Mononuclear cell (primary cell): Measurements from ENCODE around the gene FAM78B. TPM values are rescaled to one million over a fixed set of nuclear protein-coding genes. Genes with fewer than 3 reads are reported as not detected.
A peak's percentile ranks its signal among the peaks of the same experiment; 100 is the strongest.

ENCODE experiments used
- H3K27me3 ChIP-seq: 2 replicates; pipeline ENCODE4 v1.6.0; 2011; ENCODE audit warnings: low read length, control low read depth; ENCODE audit not compliant: insufficient read depth
- H3K4me1 ChIP-seq: 2 replicates; pipeline ENCODE4 v1.5.1; 2011; ENCODE audit warnings: mild to moderate bottlenecking, low read length, control low read depth; ENCODE audit not compliant: insufficient read depth
- H3K4me3 ChIP-seq: 2 replicates; pipeline ENCODE4 v1.5.1; 2011; ENCODE audit warnings: mild to moderate bottlenecking, low read length, moderate library complexity
- H3K9me3 ChIP-seq: 2 replicates; pipeline ENCODE4 v1.5.1; 2011; ENCODE audit warnings: low read depth, mild to moderate bottlenecking, control low read depth, low read length
- total RNA-seq: library from RNA; depleted of rRNA; stranded (reverse); fragments of >200 nt; gene quantifications from one replicate; pipeline ENCODE4 v1.2.3, GENCODE V29; 2012

FAM78B gene
- total RNA-seq, 1 donor = 0.10 TPM

GRCh38 chr1:166170726-166171125, 3.9 kb upstream of the FAM78B start:
- peaks cover 32% of the 10 kb centered on the region for H3K27me3 ChIP-seq
- no peak overlapping the region for H3K4me3 ChIP-seq
- no peaks in the 10 kb centered on the region for H3K9me3 ChIP-seq
- H3K4me1 ChIP-seq = no peaks in the 10 kb centered on the region

DNA sequence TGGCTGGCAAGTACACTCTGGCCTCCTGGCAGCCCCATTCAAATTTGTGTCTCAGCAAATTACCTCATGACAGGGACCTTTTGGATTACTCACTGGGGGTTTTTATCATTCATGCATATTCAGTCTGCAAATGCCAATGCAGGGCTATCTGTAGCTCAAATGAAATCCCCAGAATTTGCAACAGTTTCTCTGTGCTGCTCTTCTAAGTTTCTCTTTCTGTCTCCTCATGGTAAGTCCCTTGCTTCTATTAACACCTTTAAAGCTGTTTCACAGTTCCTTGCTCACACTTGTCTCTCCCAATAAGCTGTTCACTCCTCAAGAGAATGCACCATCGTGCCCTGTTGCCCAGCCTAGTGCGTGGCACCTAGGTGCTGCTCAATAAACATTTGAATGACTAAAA, 3.3 kb upstream of the FAM78B start:
- no peaks in the 10 kb centered on the region for H3K4me1 ChIP-seq

GRCh38 chr1:166169182-166169581, 2.4 kb upstream of the FAM78B start:
- Histone ChIP-seq H3K27me3 (peaks cover 47% of the 10 kb centered on the region), H3K4me1 (no peaks in the 10 kb centered on the region), H3K4me3 (no peak overlapping the region), H3K9me3 (no peaks in the 10 kb centered on the region)

More for the DNA sequence above, 3.3 kb upstream of the FAM78B start:
- Histone ChIP-seq H3K4me3 (no peak overlapping the region), H3K27me3 (peaks cover 38% of the 10 kb centered on the region), H3K9me3 (no peaks in the 10 kb centered on the region)

DNA sequence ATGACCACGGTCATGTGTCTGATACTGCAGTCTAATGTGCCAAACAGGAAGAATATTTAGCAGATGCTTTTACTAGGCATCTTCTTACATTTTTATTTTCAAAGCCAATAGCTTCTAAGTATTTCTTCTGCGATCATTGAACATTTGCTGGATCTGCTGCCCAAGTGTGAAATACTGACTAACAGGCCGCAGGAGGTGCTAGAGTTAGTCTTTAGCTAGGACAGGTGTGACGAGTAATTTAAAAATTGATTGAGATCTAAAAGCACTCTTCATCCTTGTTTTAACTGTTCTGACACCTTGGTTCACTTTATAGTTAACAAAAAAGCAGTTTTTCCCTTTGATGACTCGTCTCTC, 748 bp upstream of the FAM78B start:
- peaks cover 63% of the 10 kb centered on the region for H3K27me3 ChIP-seq
- no peaks in the 10 kb centered on the region for H3K4me1 ChIP-seq
- no peaks in the 10 kb centered on the region for H3K9me3 ChIP-seq
- no peak overlapping the region for H3K4me3 ChIP-seq

DNA sequence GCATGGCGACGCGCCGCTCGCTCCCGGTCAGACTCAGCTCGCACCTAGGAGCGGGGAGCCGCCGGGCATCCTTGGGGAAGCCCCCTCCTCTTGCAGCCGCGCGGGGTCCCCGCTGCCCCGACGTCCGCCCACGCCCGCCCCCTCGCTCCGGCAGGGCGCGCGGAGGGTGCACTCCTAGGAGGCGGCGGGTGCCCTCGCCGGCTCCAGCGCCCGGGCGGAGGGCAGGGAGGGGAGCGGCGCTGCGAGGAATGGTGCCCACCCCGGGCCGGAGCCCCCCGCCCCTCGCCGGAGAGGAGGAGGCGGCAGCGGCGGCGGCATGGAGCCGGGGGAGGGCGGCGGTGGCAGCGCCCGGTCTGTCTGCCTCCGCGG, 488 bp downstream of the FAM78B start:
- Histone ChIP-seq H3K9me3 (no peaks in the 10 kb centered on the region), H3K4me1 (no peaks in the 10 kb centered on the region), H3K4me3 (peak overlapping the region; percentile 10), H3K27me3 (peaks cover 67% of the 10 kb centered on the region)

DNA sequence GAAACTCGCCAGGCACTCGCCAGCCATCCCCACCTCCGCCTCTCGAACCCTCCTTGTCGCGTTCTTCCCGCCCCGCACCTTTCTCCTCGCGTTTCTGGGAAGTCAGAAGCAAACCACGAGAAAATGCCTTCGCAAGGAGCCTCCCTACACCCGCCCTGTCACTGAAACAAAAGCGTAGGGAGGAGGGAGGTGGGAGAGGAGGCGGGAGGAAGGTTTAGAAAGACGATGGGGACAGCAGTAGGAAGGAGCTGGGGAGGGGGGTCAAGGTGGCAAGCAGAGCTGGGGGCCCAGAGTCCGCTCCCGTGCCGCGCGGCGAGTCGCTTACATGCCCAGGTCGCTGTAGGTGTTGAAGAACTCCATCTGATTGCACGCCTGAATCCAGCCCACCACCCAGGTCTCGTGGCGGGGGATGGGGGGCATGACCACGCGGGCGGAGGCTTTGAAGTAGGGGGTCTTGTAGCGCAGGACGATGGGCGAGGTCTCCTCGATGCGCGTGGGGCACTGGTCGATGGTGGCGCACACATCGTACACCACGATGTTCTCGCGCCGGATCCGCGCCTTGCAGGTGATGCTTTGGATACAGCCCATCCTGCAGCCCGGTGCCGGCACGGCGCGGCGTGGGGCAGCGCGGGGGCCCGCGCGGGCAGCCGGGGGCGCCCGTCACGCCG, 1.0 kb downstream of the FAM78B start:
- H3K9me3 ChIP-seq = no peaks in the 10 kb centered on the region
- no peak overlapping the region for H3K4me3 ChIP-seq
- no peaks in the 10 kb centered on the region for H3K4me1 ChIP-seq
- H3K27me3 ChIP-seq = peaks cover 68% of the 10 kb centered on the region

GRCh38 chr1:166164995-166165660, 1.7 kb downstream of the FAM78B start:
- Histone ChIP-seq H3K9me3 (no peaks in the 10 kb centered on the region), H3K27me3 (peaks cover 69% of the 10 kb centered on the region), H3K4me3 (no peak overlapping the region), H3K4me1 (no peaks in the 10 kb centered on the region)

GRCh38 chr1:166164646-166164994, 2.2 kb downstream of the FAM78B start:
- H3K9me3 ChIP-seq = no peaks in the 10 kb centered on the region
- no peak overlapping the region for H3K4me3 ChIP-seq
- H3K27me3 ChIP-seq = peaks cover 64% of the 10 kb centered on the region
- H3K4me1 ChIP-seq = no peaks in the 10 kb centered on the region

- Histone ChIP-seq H3K9me3 (no peaks in the 10 kb centered on the region), H3K4me3 (no peak overlapping the region), H3K4me1 (no peaks in the 10 kb centered on the region), H3K27me3 (peaks cover 28% of the 10 kb centered on the region)
Observed at GRCh38 chr1:166159656-166160055, 7.1 kb downstream of the FAM78B start.

- Histone ChIP-seq H3K27me3 (peaks cover 3% of the 10 kb centered on the region), H3K4me3 (no peak overlapping the region), H3K9me3 (no peaks in the 10 kb centered on the region), H3K4me1 (no peaks in the 10 kb centered on the region)
Observed at GRCh38 chr1:166156674-166157073, 10.1 kb downstream of the FAM78B start.

DNA sequence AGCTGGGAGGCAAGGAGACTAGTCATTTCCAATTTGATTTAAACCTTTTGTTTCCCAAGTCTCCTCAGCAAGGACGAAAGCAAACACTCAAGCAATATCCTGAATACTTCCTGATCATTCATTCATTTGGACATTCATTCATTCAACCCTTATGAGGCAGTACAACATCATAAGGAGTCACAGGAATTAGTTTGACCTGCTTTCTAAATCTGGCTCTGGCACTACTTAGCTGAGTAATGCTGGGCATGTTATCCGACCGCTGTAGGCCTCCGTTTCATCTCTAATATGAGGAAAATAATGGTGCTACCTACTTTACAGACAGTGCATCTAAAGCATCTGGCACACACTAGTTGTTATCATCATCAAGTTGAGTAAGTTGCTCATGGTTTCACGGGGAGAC, 11.7 kb downstream of the FAM78B start:
- Histone ChIP-seq H3K4me1 (no peaks in the 10 kb centered on the region), H3K27me3 (no peaks in the 10 kb centered on the region), H3K9me3 (no peaks in the 10 kb centered on the region), H3K4me3 (no peak overlapping the region)

GRCh38 chr1:166153525-166154314, 13.1 kb downstream of the FAM78B start:
- H3K4me3 ChIP-seq = no peak overlapping the region
- no peaks in the 10 kb centered on the region for H3K27me3 ChIP-seq
- no peaks in the 10 kb centered on the region for H3K4me1 ChIP-seq
- no peaks in the 10 kb centered on the region for H3K9me3 ChIP-seq

GRCh38 chr1:166152978-166153377, 13.8 kb downstream of the FAM78B start:
- Histone ChIP-seq H3K4me1 (no peaks in the 10 kb centered on the region), H3K4me3 (no peak overlapping the region), H3K9me3 (no peaks in the 10 kb centered on the region), H3K27me3 (no peaks in the 10 kb centered on the region)

GRCh38 chr1:166151804-166152203, 15.0 kb downstream of the FAM78B start:
- Histone ChIP-seq H3K9me3 (no peaks in the 10 kb centered on the region), H3K4me1 (no peaks in the 10 kb centered on the region), H3K27me3 (no peaks in the 10 kb centered on the region), H3K4me3 (no peak overlapping the region)

DNA sequence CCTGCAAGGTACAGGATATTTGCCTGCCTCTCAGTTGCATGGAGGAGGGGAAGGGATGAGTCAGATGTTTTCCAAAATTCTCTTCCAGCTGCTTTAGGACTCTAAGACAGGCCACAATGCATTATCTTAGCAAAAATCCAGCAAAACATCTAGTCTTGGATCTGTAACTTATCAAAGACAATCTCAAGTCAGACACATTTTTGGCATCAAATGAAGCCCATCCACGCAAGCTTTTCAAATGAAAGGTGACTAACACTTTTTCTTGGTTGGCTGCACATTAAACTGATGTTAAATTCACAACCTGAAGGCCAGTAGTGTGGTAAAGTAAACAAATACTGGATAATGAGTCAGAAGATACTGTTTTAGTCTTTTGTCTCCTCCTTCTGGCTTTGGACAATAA, 21.3 kb downstream of the FAM78B start:
- Histone ChIP-seq H3K4me3 (no peak overlapping the region), H3K27me3 (no peaks in the 10 kb centered on the region), H3K9me3 (no peaks in the 10 kb centered on the region), H3K4me1 (no peaks in the 10 kb centered on the region)
